CD4-positive, alpha-beta T cell treated with Interleukin-1 beta for 1 hour (primary cell): ENCODE data around the gene MAP3K2.

Experiments used
- DNase-seq, 2 donors: peaks; one replicate each; pipeline ENCODE4 v3.0.0-alpha.2; 2020 to 2022

The MAP3K2 gene, protein sequence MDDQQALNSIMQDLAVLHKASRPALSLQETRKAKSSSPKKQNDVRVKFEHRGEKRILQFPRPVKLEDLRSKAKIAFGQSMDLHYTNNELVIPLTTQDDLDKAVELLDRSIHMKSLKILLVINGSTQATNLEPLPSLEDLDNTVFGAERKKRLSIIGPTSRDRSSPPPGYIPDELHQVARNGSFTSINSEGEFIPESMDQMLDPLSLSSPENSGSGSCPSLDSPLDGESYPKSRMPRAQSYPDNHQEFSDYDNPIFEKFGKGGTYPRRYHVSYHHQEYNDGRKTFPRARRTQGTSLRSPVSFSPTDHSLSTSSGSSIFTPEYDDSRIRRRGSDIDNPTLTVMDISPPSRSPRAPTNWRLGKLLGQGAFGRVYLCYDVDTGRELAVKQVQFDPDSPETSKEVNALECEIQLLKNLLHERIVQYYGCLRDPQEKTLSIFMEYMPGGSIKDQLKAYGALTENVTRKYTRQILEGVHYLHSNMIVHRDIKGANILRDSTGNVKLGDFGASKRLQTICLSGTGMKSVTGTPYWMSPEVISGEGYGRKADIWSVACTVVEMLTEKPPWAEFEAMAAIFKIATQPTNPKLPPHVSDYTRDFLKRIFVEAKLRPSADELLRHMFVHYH

DNA sequence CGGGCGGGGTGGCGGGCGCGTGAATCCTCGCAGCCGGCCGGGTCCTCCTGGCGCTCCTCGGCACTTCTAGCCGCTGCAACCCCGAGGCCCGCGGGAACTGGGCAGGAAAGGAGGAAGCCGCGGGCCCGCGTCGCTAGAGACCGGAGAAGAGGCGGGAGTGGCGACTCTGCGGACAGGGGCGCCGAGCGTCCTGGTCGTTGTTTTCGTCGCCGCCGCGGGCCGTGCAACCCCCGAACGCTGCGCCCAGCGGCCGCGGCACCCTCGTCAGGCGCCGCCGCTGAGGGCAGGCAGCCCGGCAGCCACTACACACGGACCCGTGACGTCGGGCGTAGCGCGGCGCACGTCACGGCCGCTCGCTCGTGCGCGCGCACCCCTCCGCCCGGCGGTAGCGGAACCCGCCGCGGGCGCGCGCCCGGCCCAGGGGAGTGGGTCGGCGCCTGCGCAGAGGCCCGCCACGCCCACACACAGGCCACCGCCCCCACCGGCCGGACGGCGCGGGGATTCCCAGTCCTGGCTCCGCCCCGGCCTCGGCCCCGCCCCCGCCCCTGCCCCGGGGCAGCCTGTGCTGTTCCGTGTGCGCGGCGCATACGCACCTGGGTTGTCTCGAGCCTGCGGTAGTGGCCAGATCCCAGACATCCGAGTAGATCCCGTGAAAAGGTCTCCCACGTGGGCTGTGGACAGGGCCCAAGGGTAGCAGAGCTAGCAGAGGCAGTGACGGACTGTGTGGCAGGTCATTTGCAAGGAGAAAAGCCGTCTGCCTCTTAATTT is at the start of gene MAP3K2:
TSS of gene MAP3K2 (minus strand) at position 321 of the 768 bp plus-strand sequence. CDS start 44,846 bp downstream, outside the sequence.
- DNase-seq, result peak; percentile 96

DNA sequence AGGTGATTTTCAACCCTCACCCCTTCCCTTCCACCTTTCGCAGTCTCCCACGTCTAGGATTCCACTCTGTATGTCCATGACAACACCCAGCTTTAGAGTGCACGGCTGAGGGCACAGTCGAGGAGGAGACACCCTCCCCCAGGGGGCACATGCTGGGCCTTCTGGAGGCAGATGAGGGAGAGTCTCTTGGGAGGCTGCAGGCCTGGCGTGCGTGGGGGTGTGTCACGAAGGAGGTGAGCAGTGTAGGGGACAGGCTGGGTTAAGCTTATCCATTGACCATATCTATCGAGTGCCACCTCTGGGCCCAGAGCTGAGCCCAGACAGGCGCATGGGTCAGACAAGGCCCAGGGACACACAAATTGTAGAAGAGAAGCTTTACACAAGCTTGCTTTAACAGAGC is 49.3 kb upstream of the MAP3K2 start:
- DNase-seq, result no peak

DNA sequence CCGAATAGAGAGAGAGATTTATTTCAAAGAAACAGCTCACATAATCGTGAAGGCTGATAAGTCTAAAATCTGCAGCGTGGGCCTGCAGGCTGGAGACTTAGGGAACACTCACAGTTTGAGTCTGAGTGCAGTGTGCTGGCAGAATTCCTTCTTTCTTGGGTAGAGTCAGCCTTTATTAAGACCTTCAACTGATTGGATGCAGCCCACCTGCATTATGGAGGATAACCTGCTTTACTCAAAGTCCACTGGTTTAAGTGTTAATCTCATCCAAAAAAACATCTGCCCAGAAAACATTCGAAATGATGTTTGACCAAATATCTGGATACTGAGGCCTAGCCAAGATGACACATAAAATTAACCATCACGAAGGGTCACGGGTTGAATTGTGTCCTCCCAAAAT is 46.7 kb upstream of the MAP3K2 start:
- no peak for DNase-seq

DNA sequence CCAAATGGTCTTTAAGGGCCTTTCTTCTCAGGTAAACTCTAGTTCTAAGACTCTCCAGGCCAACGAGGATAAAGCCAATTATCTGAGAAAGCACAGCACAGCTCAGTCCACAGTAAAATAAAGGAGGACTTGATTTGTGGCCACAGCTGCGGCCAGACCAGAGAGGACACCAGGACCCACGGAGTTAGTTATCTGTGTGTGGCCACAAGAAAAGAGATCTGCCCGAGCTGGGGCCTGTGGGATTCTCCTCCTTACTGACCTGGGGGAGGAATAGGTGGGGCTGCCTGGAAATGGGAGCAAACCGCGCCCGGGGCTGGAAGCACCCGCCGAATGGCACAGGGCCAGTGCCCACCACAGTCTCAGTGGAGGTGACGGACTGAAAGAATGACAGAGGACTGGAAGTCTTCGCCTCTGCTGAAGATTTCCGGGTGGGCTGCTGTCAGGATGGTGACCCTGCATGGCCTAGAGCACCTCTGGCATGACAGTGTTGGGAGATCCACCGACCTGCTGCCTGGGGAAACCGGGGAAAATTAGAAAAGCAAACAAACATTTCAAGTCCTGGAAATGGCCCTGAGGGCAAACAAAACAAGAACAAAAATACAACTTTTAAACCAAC is 43.7 kb upstream of the MAP3K2 start:
- no peak for DNase-seq

DNA sequence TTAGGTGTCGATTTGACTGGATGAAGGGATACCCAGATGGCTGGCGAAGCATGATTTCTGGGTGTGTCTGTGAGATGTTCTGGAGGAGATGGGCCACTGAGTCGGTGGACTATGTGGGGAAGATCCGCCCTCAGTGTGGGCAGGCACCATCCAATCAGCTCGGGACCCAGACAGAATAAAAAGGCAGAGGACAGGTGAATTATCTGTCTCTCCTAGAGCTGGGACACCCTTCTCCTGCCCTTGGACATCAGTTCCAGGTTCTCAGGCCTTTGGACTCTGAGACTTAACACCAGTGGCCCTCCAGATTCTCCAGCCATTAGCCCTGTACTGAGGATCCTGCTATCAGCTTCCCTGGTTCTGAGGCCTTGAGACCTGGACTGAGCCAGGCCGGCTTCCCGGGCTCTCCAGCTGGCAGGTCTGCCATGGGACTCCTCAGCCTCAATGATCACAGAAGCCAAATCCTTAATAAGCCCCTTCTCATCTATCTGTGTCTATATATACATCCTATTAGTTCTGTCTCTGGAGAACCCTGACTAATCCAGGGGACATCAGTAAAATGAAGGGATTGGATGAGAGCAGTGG is 42.2 kb upstream of the MAP3K2 start:
- no peak for DNase-seq

DNA sequence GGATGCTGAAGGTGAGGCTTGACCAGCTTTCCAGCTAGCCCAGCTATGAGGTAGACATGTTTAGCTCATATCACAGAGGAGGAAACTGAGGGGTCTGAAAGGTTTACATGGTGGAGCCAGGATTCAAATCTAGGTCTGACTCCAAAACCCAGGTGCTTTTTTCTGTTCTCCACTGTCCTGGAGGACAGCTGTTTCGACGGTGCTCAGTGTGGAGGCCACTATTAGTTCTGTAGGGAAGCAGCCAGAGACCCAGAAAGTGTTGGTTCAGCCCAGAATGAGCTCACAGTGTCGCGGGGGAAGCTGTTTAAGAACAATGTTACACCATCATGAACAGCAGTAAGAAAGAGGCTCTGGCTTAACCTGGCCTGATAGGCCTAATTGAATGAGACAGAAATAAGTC is 41.5 kb upstream of the MAP3K2 start:
- no peak for DNase-seq

DNA sequence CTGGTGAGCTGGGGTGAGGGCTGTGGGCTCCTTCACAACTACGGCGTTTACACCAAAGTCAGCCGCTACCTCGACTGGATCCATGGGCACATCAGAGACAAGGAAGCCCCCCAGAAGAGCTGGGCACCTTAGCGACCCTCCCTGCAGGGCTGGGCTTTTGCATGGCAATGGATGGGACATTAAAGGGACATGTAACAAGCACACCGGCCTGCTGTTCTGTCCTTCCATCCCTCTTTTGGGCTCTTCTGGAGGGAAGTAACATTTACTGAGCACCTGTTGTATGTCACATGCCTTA is 41.0 kb upstream of the MAP3K2 start:
- no peak for DNase-seq

DNA sequence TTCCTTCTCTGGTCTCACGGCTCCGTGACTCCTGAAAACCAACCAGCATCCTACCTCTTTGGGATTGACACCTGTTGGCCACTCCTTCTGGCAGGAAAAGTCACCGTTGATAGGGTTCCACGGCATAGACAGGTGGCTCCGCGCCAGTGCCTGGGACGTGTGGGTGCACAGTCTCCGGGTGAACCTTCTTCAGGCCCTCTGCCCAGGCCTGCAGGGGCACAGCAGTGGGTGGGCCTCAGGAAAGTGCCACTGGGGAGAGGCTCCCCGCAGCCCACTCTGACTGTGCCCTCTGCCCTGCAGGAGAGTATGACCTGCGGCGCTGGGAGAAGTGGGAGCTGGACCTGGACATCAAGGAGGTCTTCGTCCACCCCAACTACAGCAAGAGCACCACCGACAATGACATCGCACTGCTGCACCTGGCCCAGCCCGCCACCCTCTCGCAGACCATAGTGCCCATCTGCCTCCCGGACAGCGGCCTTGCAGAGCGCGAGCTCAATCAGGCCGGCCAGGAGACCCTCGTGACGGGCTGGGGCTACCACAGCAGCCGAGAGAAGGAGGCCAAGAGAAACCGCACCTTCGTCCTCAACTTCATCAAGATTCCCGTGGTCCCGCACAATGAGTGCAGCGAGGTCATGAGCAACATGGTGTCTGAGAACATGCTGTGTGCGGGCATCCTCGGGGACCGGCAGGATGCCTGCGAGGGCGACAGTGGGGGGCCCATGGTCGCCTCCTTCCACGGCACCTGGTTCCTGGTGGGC is 40.5 kb upstream of the MAP3K2 start:
- no peak for DNase-seq

DNA sequence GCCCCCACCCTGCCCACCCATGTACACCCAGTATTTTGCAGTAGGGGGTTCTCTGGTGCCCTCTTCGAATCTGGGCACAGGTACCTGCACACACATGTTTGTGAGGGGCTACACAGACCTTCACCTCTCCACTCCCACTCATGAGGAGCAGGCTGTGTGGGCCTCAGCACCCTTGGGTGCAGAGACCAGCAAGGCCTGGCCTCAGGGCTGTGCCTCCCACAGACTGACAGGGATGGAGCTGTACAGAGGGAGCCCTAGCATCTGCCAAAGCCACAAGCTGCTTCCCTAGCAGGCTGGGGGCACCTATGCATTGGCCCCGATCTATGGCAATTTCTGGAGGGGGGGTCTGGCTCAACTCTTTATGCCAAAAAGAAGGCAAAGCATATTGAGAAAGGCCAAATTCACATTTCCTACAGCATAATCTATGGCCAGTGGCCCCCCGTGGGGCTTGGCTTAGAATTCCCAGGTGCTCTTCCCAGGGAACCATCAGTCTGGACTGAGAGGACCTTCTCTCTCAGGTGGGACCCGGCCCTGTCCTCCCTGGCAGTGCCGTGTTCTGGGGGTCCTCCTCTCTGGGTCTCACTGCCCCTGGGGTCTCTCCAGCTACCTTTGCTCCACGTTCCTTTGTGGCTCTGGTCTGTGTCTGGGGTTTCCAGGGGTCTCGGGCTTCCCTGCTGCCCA is 39.7 kb upstream of the MAP3K2 start:
- no peak for DNase-seq

DNA sequence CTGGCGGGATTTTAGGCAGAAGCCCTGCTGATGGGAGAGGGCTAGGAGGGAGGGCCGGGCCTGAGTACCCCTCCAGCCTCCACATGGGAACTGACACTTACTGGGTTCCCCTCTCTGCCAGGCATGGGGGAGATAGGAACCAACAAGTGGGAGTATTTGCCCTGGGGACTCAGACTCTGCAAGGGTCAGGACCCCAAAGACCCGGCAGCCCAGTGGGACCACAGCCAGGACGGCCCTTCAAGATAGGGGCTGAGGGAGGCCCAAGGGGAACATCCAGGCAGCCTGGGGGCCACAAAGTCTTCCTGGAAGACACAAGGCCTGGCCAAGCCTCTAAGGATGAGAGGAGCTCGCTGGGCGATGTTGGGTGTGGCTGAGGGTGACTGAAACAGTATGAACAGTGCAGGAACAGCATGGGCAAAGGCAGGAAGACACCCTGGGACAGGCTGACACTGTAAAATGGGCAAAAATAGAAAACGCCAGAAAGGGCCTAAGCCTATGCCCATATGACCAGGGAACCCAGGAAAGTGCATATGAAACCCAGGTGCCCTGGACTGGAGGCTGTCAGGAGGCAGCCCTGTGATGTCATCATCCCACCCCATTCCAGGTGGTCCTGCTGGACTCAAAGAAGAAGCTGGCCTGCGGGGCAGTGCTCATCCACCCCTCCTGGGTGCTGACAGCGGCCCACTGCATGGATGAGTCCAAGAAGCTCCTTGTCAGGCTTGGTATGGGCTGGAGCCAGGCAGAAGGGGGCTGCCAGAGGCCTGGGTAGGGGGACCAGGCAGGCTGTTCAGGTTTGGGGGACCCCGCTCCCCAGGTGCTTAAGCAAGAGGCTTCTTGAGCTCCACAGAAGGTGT is 39.0 kb upstream of the MAP3K2 start:
- DNase-seq, result no peak

DNA sequence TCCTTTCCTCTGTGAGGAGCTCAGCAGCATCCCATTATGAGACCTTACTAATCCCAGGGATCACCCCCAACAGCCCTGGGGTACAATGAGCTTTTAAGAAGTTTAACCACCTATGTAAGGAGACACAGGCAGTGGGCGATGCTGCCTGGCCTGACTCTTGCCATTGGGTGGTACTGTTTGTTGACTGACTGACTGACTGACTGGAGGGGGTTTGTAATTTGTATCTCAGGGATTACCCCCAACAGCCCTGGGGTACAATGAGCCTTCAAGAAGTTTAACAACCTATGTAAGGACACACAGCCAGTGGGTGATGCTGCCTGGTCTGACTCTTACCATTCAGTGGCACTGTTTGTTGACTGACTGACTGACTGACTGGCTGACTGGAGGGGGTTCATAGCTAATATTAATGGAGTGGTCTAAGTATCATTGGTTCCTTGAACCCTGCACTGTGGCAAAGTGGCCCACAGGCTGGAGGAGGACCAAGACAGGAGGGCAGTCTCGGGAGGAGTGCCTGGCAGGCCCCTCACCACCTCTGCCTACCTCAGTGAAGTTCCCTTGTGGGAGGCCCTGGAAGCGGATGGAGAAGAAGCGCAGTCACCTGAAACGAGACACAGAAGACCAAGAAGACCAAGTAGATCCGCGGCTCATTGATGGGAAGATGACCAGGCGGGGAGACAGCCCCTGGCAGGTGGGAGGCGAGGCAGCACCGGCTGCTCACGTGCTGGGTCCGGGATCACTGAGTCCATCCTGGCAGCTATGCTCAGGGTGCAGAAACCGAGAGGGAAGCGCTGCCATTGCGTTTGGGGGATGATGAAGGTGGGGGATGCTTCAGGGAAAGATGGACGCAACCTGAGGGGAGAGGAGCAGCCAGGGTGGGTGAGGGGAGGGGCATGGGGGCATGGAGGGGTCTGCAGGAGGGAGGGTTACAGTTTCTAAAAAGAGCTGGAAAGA is 38.0 kb upstream of the MAP3K2 start:
- no peak for DNase-seq

DNA sequence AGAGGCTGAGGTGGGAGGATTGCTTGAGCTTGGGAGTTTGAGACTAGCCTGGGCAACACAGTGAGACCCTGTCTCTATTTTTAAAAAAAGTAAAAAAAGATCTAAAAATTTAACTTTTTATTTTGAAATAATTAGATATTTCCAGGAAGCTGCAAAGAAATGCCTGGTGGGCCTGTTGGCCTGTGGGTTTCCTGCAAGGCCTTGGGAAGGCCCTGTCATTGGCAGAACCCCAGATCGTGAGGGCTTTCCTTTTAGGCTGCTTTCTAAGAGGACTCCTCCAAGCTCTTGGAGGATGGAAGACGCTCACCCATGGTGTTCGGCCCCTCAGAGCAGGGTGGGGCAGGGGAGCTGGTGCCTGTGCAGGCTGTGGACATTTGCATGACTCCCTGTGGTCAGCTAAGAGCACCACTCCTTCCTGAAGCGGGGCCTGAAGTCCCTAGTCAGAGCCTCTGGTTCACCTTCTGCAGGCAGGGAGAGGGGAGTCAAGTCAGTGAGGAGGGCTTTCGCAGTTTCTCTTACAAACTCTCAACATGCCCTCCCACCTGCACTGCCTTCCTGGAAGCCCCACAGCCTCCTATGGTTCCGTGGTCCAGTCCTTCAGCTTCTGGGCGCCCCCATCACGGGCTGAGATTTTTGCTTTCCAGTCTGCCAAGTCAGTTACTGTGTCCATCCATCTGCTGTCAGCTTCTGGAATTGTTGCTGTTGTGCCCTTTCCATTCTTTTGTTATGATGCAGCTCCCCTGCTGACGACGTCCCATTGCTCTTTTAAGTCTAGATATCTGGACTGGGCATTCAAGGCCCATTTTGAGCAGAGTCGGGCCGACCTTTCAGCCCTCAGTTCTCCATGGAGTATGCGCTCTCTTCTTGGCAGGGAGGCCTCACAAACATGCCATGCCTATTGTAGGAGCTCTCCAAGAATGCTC is 37.1 kb upstream of the MAP3K2 start:
- no peak for DNase-seq

DNA sequence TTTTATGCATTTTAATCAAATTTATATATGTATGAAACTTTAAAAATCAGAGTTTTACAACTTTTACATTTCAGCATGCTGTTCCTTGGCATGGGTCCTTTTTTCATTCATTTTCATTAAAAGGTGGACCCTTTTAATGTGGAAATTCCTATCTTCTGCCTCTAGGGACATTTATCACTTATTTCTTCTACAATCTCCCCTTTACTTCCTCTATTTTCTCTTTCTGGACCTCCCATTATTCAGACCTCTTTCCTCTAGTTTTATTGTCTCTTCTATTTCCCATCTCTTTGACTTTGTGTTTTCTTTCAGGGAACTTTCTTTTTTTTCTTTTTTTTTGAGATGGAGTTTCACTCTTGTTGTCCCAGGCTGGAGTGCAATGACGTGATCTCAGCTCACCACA is 36.1 kb upstream of the MAP3K2 start:
- no peak for DNase-seq

DNA sequence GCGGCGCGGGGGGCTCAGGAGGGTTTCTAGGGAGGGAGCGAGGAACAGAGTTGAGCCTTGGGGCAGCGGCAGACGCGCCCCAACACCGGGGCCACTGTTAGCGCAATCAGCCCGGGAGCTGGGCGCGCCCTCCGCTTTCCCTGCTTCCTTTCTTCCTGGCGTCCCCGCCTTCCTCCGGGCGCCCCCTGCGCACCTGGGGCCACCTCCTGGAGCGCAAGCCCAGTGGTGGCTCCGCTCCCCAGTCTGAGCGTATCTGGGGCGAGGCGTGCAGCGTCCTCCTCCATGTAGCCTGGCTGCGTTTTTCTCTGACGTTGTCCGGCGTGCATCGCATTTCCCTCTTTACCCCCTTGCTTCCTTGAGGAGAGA is 35.7 kb upstream of the MAP3K2 start:
- no peak for DNase-seq

DNA sequence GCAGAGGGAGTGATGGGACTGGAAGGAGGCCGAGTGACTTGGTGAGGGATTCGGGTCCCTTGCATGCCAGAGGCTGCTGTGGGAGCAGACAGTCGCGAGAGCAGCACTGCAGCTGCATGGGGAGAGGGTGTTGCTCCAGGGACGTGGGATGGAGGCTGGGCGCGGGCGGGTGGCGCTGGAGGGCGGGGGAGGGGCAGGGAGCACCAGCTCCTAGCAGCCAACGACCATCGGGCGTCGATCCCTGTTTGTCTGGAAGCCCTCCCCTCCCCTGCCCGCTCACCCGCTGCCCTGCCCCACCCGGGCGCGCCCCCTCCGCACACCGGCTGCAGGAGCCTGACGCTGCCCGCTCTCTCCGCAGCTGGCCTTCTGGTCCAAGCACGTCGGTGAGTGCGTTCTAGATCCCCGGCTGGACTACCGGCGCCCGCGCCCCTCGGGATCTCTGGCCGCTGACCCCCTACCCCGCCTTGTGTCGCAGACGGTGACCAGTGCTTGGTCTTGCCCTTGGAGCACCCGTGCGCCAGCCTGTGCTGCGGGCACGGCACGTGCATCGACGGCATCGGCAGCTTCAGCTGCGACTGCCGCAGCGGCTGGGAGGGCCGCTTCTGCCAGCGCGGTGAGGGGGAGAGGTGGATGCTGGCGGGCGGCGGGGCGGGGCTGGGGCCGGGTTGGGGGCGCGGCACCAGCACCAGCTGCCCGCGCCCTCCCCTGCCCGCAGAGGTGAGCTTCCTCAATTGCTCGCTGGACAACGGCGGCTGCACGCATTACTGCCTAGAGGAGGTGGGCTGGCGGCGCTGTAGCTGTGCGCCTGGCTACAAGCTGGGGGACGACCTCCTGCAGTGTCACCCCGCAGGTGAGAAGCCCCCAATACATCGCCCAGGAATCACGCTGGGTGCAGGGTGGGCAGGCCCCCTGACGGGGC is 35.0 kb upstream of the MAP3K2 start:
- peak in 1 of 2 donors; percentile 46 for DNase-seq

DNA sequence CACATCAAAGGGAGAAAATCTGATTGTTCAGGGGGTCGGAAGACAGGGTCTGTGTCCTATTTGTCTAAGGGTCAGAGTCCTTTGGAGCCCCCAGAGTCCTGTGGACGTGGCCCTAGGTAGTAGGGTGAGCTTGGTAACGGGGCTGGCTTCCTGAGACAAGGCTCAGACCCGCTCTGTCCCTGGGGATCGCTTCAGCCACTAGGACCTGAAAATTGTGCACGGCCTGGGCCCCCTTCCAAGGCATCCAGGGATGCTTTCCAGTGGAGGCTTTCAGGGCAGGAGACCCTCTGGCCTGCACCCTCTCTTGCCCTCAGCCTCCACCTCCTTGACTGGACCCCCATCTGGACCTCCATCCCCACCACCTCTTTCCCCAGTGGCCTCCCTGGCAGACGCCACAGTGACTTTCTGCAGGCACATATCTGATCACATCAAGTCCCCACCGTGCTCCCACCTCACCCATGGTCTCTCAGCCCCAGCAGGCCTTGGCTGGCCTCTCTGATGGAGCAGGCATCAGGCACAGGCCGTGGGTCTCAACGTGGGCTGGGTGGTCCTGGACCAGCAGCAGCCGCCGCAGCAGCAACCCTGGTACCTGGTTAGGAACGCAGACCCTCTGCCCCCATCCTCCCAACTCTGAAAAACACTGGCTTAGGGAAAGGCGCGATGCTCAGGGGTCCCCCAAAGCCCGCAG is 34.2 kb upstream of the MAP3K2 start:
- DNase-seq, result no peak
